Measurements from ENCODE around the gene GPHN. TPM values are rescaled to one million over a fixed set of nuclear protein-coding genes. Genes with fewer than 3 reads are reported as not detected.

GPHN gene
- total RNA-seq, 2 experiments from 2014 or later: 10.0 to 10.7 TPM

DNA sequence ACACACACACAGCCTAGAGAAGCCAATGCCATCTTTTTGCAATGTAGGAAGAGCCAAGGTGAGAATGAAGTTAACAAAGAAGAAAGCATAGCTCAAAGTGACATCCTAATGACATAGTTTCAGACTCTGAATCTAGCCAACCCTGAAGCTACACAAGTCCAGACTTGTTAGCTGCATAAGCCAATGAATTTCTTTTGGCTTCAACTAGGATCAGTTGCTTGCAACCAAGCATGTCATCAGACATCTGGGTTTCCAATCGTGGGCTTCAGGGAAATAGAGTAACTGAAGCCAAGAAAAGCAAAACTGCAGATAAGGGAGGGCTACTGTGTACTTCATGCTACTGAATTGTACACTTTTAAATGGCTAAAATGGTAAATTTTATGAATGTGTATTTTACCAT, 4.4 kb upstream of the GPHN start:
- ATAC-seq (ENCODE audit: poor library complexity) (no peak), DNase-seq (no peak)
- Histone ChIP-seq H3K4me3 (ENCODE audit: low read length) (no peak overlapping the region), H3K27ac (ENCODE audit: low read depth in 1 of 2, low read length in 2 of 2) (no peak overlapping the region), H3K4me1 (ENCODE audit: insufficient read depth, low read length) (peaks cover 12% of the 10 kb centered on the region), H3K36me3 (ENCODE audit: insufficient read depth, low read length) (no peaks in the 10 kb centered on the region), H3K27me3 (ENCODE audit: control insufficient read depth in 1 of 2, insufficient read depth in 2 of 2, low read length in 2 of 2) (no peaks in the 10 kb centered on the region), H3K9me3 (ENCODE audit: control insufficient read depth in 1 of 2, insufficient read depth in 1 of 2, low read length in 2 of 2) (no peaks in the 10 kb centered on the region)
- H3K4me1 Mint-ChIP-seq (ENCODE audit: low read depth): peaks cover 10% of the 10 kb centered on the region
- H3K27me3 Mint-ChIP-seq: no peaks in the 10 kb centered on the region
- POLR2A ChIA-PET: no interaction called here
- H3K9me3 Mint-ChIP-seq: no peaks in the 10 kb centered on the region
- intact Hi-C loops (cut with DNase I, micrococcal nuclease): loop anchor here in 1 of 2 experiments (10.0 kb wide), 2 partner anchors 1191 to 1589 kb away; partner anchors contain the start of genes CHURC1 and RDH11
- H3K36me3 Mint-ChIP-seq (ENCODE audit: low read depth): peaks cover 9% of the 10 kb centered on the region
- H3K27ac Mint-ChIP-seq: no peak overlapping the region
- CTCF ChIA-PET: no interaction called here
- TF ChIP-seq, protein P1, sequence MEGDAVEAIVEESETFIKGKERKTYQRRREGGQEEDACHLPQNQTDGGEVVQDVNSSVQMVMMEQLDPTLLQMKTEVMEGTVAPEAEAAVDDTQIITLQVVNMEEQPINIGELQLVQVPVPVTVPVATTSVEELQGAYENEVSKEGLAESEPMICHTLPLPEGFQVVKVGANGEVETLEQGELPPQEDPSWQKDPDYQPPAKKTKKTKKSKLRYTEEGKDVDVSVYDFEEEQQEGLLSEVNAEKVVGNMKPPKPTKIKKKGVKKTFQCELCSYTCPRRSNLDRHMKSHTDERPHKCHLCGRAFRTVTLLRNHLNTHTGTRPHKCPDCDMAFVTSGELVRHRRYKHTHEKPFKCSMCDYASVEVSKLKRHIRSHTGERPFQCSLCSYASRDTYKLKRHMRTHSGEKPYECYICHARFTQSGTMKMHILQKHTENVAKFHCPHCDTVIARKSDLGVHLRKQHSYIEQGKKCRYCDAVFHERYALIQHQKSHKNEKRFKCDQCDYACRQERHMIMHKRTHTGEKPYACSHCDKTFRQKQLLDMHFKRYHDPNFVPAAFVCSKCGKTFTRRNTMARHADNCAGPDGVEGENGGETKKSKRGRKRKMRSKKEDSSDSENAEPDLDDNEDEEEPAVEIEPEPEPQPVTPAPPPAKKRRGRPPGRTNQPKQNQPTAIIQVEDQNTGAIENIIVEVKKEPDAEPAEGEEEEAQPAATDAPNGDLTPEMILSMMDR (IDR thresholded peaks at IDR 0.05): no peak
- no peak overlapping the region for H3K4me3 Mint-ChIP-seq

DNA sequence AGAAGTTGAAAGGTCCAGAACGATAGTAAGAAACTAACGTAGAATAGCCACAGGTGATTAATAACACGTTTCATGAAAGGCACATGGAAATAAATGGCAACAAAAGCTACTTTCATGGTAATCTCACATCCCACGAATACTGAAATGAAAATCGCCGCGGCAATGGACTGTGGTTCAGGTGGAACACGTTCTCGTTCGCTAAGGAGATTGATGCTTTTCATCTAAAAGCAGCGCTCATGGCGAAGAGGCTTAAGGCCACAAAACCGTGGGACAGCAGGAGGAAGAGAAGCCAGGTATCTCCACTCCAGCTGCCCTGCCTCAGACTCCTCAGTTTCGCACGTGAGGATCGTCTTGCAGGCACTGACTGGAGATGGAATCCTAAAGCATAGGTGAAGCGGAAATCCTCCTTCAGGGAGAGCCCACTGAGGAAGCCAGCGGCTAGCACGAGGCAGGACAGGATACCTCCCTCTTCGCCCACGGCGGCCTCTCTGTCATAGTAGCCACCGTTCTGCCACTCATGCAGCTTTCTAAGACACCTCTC, 696 bp upstream of the GPHN start:
- H3K36me3 Mint-ChIP-seq (ENCODE audit: low read depth): peaks cover 14% of the 10 kb centered on the region
- H3K27me3 Mint-ChIP-seq: no peaks in the 10 kb centered on the region
- ATAC-seq (ENCODE audit: poor library complexity) (peak; percentile 4), DNase-seq (peak in 1 of 14 experiments; percentile 10)
- peaks cover 37% of the 10 kb centered on the region for H3K4me1 Mint-ChIP-seq (ENCODE audit: low read depth)
- peak overlapping the region; percentile 90 for H3K4me3 ChIP-seq (ENCODE audit: low read length)
- intact Hi-C loops (cut with DNase I, micrococcal nuclease): loop anchor here in 1 of 2 experiments (5.0 to 10.0 kb wide), 6 partner anchors 735 to 1592 kb away; partner anchors contain the start of genes CHURC1, EIF2S1, FUT8 and MAX
- POLR2A ChIA-PET: interaction anchor here (0.8 to 1.8 kb wide), 9 partner anchors 8 to 852 kb away, joined by 3 to 9 read pairs (median 5); partner anchors contain the start of genes ATP6V1D, EIF2S1 and PALS1
- H3K4me1 ChIP-seq (ENCODE audit: insufficient read depth, low read length): peaks cover 19% of the 10 kb centered on the region
- peak overlapping the region; percentile 94 for H3K27ac Mint-ChIP-seq
- no peaks in the 10 kb centered on the region for H3K36me3 ChIP-seq (ENCODE audit: insufficient read depth, low read length)
- no peaks in the 10 kb centered on the region for H3K9me3 ChIP-seq (ENCODE audit: control insufficient read depth in 1 of 2, insufficient read depth in 1 of 2, low read length in 2 of 2)
- CTCF ChIA-PET: no interaction called here
- peak overlapping the region; percentile 99 for H3K4me3 Mint-ChIP-seq
- TF ChIP-seq, protein P1 (IDR thresholded peaks at IDR 0.05): no peak
- no peaks in the 10 kb centered on the region for H3K9me3 Mint-ChIP-seq
- peak overlapping the region; percentile 14 to 48 for H3K27ac ChIP-seq (ENCODE audit: low read depth in 1 of 2, low read length in 2 of 2)
- no peaks in the 10 kb centered on the region for H3K27me3 ChIP-seq (ENCODE audit: control insufficient read depth in 1 of 2, insufficient read depth in 2 of 2, low read length in 2 of 2)

DNA sequence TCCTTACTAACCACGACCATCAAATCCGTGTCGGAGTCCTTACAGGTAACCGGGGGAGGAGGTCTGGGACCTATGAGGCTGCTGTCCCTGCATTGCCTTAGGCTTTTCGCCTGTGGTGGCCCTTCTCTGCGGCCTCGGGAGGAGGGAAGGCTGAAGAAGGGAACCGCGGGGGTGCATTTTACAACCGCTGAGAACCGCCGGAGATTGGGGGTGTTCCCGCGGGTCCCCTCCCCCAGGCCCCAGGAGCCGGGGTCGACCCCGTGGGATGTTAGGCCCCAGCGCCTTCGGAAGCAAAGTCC, 549 bp downstream of the GPHN start:
- intact Hi-C loops (cut with DNase I, micrococcal nuclease): loop anchor here in 1 of 2 experiments (5.0 to 10.0 kb wide), 6 partner anchors 734 to 1594 kb away; partner anchors contain the start of genes CHURC1, EIF2S1, FUT8 and MAX
- peaks cover 19% of the 10 kb centered on the region for H3K4me1 ChIP-seq (ENCODE audit: insufficient read depth, low read length)
- peak overlapping the region; percentile 99 for H3K4me3 Mint-ChIP-seq
- H3K9me3 Mint-ChIP-seq: no peaks in the 10 kb centered on the region
- H3K27me3 ChIP-seq (ENCODE audit: control insufficient read depth in 1 of 2, insufficient read depth in 2 of 2, low read length in 2 of 2): no peaks in the 10 kb centered on the region
- DNase-seq (no peak), ATAC-seq (ENCODE audit: poor library complexity) (no peak)
- POLR2A ChIA-PET: interaction anchor here (1.0 to 1.8 kb wide), 5 partner anchors 10 to 851 kb away, joined by 3 to 9 read pairs (median 5); partner anchors contain the start of genes ATP6V1D, EIF2S1 and PALS1
- peaks cover 14% of the 10 kb centered on the region for H3K36me3 Mint-ChIP-seq (ENCODE audit: low read depth)
- no peaks in the 10 kb centered on the region for H3K27me3 Mint-ChIP-seq
- H3K9me3 ChIP-seq (ENCODE audit: control insufficient read depth in 1 of 2, insufficient read depth in 1 of 2, low read length in 2 of 2): no peaks in the 10 kb centered on the region
- peak overlapping the region; percentile 94 for H3K27ac Mint-ChIP-seq
- CTCF ChIA-PET: no interaction called here
- H3K36me3 ChIP-seq (ENCODE audit: insufficient read depth, low read length): no peaks in the 10 kb centered on the region
- peaks cover 47% of the 10 kb centered on the region for H3K4me1 Mint-ChIP-seq (ENCODE audit: low read depth)
- H3K4me3 ChIP-seq (ENCODE audit: low read length): peak overlapping the region; percentile 90
- TF ChIP-seq, protein P1 (IDR thresholded peaks at IDR 0.05): no peak
- H3K27ac ChIP-seq (ENCODE audit: low read depth in 1 of 2, low read length in 2 of 2): peak overlapping the region; percentile 14 to 25
